ENCODE measurements around the gene HSPA4L.

The HSPA4L gene

DNA sequence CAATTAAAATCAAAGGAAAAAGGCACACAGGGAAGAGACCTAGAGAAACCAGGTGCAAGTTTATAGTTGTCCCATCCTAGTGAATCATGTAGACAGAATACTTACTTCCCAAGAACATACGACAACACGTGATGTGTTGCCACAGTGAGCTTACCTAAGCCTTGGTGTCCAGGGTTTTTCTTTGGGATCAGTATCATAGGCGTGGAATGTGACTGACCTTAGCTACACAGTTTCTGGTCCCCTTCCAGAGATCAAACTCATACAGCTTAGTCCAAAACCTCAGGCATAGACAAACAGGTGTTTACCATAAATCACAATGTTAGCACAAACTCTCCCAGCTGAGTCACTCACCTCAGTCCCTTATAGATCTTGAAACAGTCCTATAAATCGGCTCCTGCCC is 34.2 kb upstream of the HSPA4L start:
- TF ChIP-seq SIN3A (IDR thresholded peaks at IDR 0.05; ENCODE audit: borderline replicate concordance, insufficient read depth, low read length) (no peak), TAF1 (IDR thresholded peaks at IDR 0.05; ENCODE audit: borderline replicate concordance, insufficient read depth, low read length) (no peak), FOXP2 (optimal IDR thresholded peaks at IDR 0.05; ENCODE audit: borderline replicate concordance, extremely low read depth, extremely low read length, insufficient read depth) (no peak), POLR2AphosphoS5 (IDR thresholded peaks at IDR 0.05; ENCODE audit: low read depth, low read length) (no peak), REST (IDR thresholded peaks at IDR 0.05; ENCODE audit: insufficient read depth in 1 of 2, low read depth in 2 of 2, low read length in 2 of 2) (no peak)

DNA sequence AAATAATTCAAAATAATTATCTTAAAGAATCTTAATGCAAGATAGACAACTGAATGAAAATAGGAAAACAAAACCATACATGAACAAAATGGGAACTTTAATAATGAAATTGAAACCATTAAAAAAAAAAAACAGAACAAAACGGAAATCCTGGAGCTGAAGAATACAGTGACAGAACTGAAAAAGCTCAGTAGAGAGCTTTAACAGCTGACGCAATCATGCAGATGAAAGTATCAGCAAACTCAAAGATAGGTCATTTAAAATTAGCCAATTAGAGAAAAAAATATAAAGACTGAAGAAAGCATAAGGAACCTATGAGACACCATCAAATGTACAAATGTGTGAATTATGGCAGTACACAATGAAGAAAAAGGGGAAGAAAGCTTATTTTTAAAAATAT is 33.2 kb upstream of the HSPA4L start:
- TF ChIP-seq SIN3A (IDR thresholded peaks at IDR 0.05; ENCODE audit: borderline replicate concordance, insufficient read depth, low read length) (no peak), POLR2AphosphoS5 (IDR thresholded peaks at IDR 0.05; ENCODE audit: low read depth, low read length) (no peak), FOXP2 (optimal IDR thresholded peaks at IDR 0.05; ENCODE audit: borderline replicate concordance, extremely low read depth, extremely low read length, insufficient read depth) (no peak), REST (IDR thresholded peaks at IDR 0.05; ENCODE audit: insufficient read depth in 1 of 2, low read depth in 2 of 2, low read length in 2 of 2) (no peak), TAF1 (IDR thresholded peaks at IDR 0.05; ENCODE audit: borderline replicate concordance, insufficient read depth, low read length) (no peak)

DNA sequence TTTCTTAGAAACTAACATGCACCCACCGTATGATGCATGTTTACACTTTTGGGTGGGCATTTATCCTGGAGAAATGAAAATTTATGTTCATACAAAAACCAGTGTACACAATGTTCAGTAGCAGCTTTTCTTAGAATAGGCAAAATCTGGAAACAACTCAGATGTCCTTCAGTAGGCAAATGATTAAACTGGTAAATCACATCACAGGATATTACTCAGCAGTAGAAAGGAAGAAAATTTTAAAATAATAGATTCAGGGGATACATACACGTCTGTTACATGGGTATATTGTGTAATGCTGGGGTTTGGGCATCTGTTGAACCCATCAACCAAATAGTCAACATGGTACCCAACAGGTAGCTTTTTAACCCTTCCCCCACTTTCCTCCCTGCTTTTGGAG is 25.2 kb upstream of the HSPA4L start:
- TF ChIP-seq REST (IDR thresholded peaks at IDR 0.05; ENCODE audit: insufficient read depth in 1 of 2, low read depth in 2 of 2, low read length in 2 of 2) (no peak), FOXP2 (optimal IDR thresholded peaks at IDR 0.05; ENCODE audit: borderline replicate concordance, extremely low read depth, extremely low read length, insufficient read depth) (no peak), SIN3A (IDR thresholded peaks at IDR 0.05; ENCODE audit: borderline replicate concordance, insufficient read depth, low read length) (no peak), TAF1 (IDR thresholded peaks at IDR 0.05; ENCODE audit: borderline replicate concordance, insufficient read depth, low read length) (no peak), POLR2AphosphoS5 (IDR thresholded peaks at IDR 0.05; ENCODE audit: low read depth, low read length) (no peak)

DNA sequence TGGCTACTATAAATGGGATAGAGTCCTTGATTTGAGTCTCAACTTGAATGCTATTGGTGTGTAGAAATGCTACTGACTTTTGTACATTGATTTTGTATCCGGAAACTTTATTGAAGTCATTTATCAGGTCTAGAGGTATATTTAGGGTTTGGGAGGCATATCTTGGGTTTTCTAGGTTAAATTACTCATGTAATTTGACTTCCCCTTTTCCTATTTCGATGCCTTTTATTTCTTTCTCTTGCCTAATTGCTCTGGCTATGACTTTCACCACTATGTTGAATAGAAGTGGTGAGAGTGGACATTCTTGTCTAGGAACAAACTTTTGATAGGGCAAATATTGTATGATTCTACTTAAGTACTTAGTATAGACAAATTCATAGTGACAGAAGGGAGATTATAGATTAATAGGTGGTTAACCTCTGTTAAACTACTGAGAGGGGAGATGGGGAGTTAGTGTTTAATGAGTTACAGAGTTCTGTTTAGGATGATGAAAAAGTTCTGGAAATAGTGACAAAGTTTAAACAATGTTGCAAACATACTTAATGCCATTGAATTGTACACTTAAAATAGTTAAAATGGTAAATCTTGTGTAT is 22.8 kb upstream of the HSPA4L start:
- TF ChIP-seq SIN3A (IDR thresholded peaks at IDR 0.05; ENCODE audit: borderline replicate concordance, insufficient read depth, low read length) = no peak

DNA sequence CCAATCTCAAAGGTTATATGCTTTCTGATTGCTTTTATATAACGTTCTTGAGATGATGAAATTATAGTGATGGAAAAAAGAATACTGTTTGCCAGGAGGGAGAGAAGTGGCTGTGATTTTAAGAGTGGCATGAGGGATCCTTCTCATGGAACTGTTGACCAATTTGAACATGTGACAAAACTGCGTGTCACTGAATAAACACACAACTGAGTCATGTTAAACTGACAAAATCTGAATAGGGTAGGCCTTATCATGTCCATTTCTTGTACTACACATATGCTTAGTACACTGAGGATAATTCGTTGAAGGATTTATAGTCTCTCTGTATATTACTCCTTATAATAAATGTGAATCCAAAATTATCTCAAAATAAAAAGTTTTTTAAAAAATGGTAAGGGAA is 22.2 kb upstream of the HSPA4L start:
- TF ChIP-seq FOXP2 (optimal IDR thresholded peaks at IDR 0.05; ENCODE audit: borderline replicate concordance, extremely low read depth, extremely low read length, insufficient read depth) (no peak), REST (IDR thresholded peaks at IDR 0.05; ENCODE audit: insufficient read depth in 1 of 2, low read depth in 2 of 2, low read length in 2 of 2) (no peak), POLR2AphosphoS5 (IDR thresholded peaks at IDR 0.05; ENCODE audit: low read depth, low read length) (no peak), TAF1 (IDR thresholded peaks at IDR 0.05; ENCODE audit: borderline replicate concordance, insufficient read depth, low read length) (no peak), SIN3A (IDR thresholded peaks at IDR 0.05; ENCODE audit: borderline replicate concordance, insufficient read depth, low read length) (no peak)
